ENCODE data around the gene TMEM185B.

DNA sequence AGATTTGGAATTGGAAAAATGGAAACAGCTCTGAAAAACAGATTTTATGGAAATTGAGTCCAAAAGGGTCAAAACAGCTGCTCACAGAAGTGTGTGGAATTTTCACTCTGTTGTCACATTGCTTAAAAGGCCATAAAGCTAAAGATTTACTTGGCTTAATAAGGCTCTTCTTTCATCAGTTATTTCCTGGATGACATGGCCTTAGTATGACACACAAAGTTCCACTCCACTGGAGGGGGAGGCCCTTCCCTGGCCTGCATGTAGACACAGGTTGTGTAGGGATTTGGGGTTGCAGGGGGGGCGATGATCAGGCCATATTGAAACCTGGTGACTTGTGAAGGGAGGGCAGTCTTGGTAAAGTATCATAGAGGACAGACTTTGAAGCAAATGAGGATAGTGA lies 34.0 kb downstream of the TMEM185B start:
- TF ChIP-seq POLR2A (IDR thresholded peaks at IDR 0.05) = no peak
- TF ChIP-seq, protein P1, sequence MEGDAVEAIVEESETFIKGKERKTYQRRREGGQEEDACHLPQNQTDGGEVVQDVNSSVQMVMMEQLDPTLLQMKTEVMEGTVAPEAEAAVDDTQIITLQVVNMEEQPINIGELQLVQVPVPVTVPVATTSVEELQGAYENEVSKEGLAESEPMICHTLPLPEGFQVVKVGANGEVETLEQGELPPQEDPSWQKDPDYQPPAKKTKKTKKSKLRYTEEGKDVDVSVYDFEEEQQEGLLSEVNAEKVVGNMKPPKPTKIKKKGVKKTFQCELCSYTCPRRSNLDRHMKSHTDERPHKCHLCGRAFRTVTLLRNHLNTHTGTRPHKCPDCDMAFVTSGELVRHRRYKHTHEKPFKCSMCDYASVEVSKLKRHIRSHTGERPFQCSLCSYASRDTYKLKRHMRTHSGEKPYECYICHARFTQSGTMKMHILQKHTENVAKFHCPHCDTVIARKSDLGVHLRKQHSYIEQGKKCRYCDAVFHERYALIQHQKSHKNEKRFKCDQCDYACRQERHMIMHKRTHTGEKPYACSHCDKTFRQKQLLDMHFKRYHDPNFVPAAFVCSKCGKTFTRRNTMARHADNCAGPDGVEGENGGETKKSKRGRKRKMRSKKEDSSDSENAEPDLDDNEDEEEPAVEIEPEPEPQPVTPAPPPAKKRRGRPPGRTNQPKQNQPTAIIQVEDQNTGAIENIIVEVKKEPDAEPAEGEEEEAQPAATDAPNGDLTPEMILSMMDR (IDR thresholded peaks at IDR 0.05) = no peak

All from lower leg skin (tissue), 3 donors.